ENCODE data around the gene LINGO3. TPM values are rescaled to one million over a fixed set of nuclear protein-coding genes. Genes with fewer than 3 reads are reported as not detected.
A peak's percentile ranks its signal among the peaks of the same experiment; 100 is the strongest.

Gene LINGO3
- total RNA-seq, 4 donors from 2014 or later, result not detected

- H3K4me3 ChIP-seq, result no peak overlapping the region
- no peak for DNase-seq (ENCODE audit: low spot score in 2 of 2)
- H3K27ac ChIP-seq, result no peak overlapping the region
- no peaks in the 10 kb centered on the region for H3K4me1 ChIP-seq
- peaks cover 4% of the 10 kb centered on the region for H3K9me3 ChIP-seq
- H3K27me3 ChIP-seq, result no peaks in the 10 kb centered on the region
- WGBS, result 96% methylated on average over 3 of the region's 20 CpGs
- no peak for TF ChIP-seq CTCF (IDR thresholded peaks at IDR 0.05)
- peaks cover 33% of the 10 kb centered on the region for H3K36me3 ChIP-seq
Observed at GRCh38 chr19:2319551-2319950, 11.6 kb upstream of the LINGO3 start.

- no peaks in the 10 kb centered on the region for H3K4me1 ChIP-seq
- peaks cover 4% of the 10 kb centered on the region for H3K9me3 ChIP-seq
- H3K27me3 ChIP-seq, result peaks cover 2% of the 10 kb centered on the region
- H3K27ac ChIP-seq, result no peak overlapping the region
- H3K36me3 ChIP-seq, result peaks cover 27% of the 10 kb centered on the region
- no peak for TF ChIP-seq POLR2AphosphoS5 (IDR thresholded peaks at IDR 0.05)
- TF ChIP-seq CTCF (IDR thresholded peaks at IDR 0.05), result no peak
- no peak for TF ChIP-seq POLR2A (IDR thresholded peaks at IDR 0.05)
- TF ChIP-seq EP300 (IDR thresholded peaks at IDR 0.05), result no peak
- DNase-seq (ENCODE audit: low spot score in 2 of 2), result no peak
- no peak overlapping the region for H3K4me3 ChIP-seq
- 91% methylated on average over 6 of the region's 6 CpGs for WGBS
Observed at GRCh38 chr19:2318923-2319322, 11.0 kb upstream of the LINGO3 start.

- Histone ChIP-seq H3K36me3 (peaks cover 15% of the 10 kb centered on the region), H3K27ac (no peak overlapping the region), H3K27me3 (peaks cover 14% of the 10 kb centered on the region), H3K4me3 (no peak overlapping the region), H3K9me3 (peaks cover 4% of the 10 kb centered on the region), H3K4me1 (no peaks in the 10 kb centered on the region)
- WGBS, result 69% methylated on average over 14 of the region's 25 CpGs
- TF ChIP-seq EP300 (IDR thresholded peaks at IDR 0.05) (no peak), CTCF (IDR thresholded peaks at IDR 0.05) (no peak), POLR2AphosphoS5 (IDR thresholded peaks at IDR 0.05) (no peak), POLR2A (IDR thresholded peaks at IDR 0.05) (no peak)
- DNase-seq (ENCODE audit: low spot score in 2 of 2), result no peak
Observed at GRCh38 chr19:2317756-2318155, 9.8 kb upstream of the LINGO3 start.

- WGBS, result 90% methylated on average over 9 of the region's 13 CpGs
- no peak for TF ChIP-seq POLR2AphosphoS5 (IDR thresholded peaks at IDR 0.05)
- TF ChIP-seq POLR2A (IDR thresholded peaks at IDR 0.05), result no peak
- no peak for TF ChIP-seq CTCF (IDR thresholded peaks at IDR 0.05)
- no peak for TF ChIP-seq EP300 (IDR thresholded peaks at IDR 0.05)
Observed at GRCh38 chr19:2317300-2317699, 9.3 kb upstream of the LINGO3 start.

GRCh38 chr19:2315818-2316353, 7.9 kb upstream of the LINGO3 start:
- Histone ChIP-seq H3K27ac (no peak overlapping the region), H3K4me3 (no peak overlapping the region), H3K4me1 (no peaks in the 10 kb centered on the region), H3K27me3 (peaks cover 26% of the 10 kb centered on the region), H3K36me3 (no peaks in the 10 kb centered on the region), H3K9me3 (peaks cover 4% of the 10 kb centered on the region)
- whole genome bisulfite sequencing, result 71% methylated on average over 9 of the region's 22 CpGs
- no peak for DNase-seq (ENCODE audit: low spot score in 2 of 2)
- TF ChIP-seq CTCF (IDR thresholded peaks at IDR 0.05) (peak in 1 of 2 donors; percentile 26), EP300 (IDR thresholded peaks at IDR 0.05) (no peak)

More at GRCh38 chr19:2317300-2317699, 9.3 kb upstream of the LINGO3 start:
- Histone ChIP-seq H3K4me1 (no peaks in the 10 kb centered on the region), H3K9me3 (peaks cover 4% of the 10 kb centered on the region), H3K4me3 (no peak overlapping the region), H3K36me3 (peaks cover 10% of the 10 kb centered on the region), H3K27ac (no peak overlapping the region), H3K27me3 (peaks cover 19% of the 10 kb centered on the region)
- DNase-seq (ENCODE audit: low spot score in 2 of 2), result no peak

Data from suprapubic skin (tissue), 4 donors.